Measurements from ENCODE around the gene MLN.
"Not testable (repeated sequence)": the region's sequence is repeated elsewhere in the genome, so short reads cannot be mapped to it uniquely, and the experiment has no call there.

Gene MLN

DNA sequence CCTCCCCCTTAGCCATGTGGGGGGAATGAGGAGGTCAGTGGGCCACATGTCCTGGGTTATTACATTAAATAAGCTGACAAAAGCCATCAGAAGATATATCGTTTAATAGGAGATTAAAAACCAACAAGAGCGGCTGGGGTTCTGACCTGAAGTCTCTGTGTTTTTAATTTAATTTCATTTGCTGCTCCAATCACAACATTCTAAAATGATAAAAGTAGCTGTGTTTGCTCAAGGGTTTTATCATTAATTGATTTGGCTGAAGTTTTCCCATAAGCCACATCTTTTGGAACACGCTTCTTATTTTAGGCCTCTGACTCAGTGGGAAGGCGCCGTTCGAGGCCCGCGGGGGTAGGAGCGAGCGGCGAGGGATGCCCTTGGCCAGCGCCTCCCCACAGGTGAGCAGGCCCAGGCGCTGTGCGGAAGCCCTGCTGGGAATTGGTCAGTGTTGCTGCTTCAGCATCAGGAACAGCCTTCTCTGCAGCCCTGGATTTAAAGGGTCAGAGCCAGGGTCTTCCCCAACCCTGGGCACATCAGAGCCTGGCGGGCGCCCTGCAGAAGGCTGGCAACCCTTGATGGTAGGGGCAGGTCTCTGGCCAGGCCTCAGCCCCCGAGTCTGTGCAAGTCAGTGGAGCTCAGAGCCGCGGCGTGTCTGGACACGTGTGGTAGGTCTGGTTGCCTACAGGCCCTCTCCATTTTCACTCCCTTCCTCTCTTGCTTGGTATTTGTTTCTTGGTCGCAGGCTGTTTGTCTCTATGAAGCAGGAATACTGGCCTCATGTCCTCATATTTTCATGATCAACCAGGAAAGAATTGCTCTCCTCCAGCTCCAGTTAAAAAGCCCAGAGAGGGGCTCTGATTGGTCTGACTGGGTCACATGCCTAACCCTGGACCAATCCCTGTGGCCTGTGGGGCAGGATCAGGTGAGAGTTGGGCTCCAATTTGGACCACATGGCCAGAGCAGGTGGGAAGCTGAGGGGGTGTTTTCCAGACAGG is 30.9 kb upstream of the MLN start:
- DNase-seq = no peak

- DNase-seq = no peak
Measured at GRCh38 chr6:33833599-33833998, 29.8 kb upstream of the MLN start.

DNA sequence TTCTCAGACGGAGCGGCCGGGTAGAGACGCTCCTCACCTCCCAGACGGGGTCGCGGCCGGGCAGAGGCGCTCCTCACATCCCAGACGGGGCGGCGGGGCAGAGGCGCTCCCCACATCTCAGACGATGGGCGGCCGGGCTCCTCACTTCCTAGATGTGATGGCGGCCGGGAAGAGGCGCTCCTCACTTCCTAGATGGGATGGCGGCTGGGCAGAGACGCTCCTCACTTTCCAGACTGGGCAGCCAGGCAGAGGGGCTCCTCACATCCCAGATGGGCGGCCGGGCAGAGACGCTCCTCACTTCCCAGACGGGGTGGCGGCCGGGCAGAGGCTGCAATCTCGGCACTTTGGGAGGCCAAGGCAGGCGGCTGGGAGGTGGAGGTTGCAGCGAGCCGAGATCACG is 29.0 kb upstream of the MLN start:
- not testable (repeated sequence) for DNase-seq

- not testable (repeated sequence) for DNase-seq
Measured at GRCh38 chr6:33831725-33832124, 27.9 kb upstream of the MLN start.

DNA sequence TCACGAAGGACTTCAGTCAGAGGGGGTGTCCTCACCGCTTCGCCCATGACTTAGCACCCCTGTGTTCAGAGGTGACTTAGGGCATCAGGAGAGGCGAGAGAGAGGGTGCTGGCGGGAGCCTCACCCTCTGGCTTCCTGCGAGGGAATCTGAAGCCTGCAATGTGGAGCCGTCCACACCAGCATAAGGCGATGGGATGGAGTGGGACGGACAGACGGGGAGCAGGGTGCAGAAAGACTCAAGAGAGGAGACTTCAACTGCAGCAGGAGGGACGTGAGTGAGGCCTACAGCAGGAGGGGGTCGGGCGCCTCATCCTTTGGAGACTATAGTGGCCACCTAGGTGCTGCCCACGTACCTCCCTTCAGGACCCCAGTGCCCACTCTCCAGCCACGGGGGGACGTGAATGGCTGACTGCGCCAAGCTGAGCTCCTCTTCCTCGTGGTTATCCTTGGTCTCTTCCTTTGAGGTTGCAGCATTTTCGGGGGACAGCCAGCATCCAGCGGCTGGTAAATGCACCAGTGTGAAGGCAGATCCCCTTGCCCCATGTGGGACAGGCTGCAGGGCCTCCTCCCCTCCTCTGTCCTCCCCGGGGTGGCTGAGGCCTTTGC is 26.9 kb upstream of the MLN start:
- no peak for DNase-seq

DNA sequence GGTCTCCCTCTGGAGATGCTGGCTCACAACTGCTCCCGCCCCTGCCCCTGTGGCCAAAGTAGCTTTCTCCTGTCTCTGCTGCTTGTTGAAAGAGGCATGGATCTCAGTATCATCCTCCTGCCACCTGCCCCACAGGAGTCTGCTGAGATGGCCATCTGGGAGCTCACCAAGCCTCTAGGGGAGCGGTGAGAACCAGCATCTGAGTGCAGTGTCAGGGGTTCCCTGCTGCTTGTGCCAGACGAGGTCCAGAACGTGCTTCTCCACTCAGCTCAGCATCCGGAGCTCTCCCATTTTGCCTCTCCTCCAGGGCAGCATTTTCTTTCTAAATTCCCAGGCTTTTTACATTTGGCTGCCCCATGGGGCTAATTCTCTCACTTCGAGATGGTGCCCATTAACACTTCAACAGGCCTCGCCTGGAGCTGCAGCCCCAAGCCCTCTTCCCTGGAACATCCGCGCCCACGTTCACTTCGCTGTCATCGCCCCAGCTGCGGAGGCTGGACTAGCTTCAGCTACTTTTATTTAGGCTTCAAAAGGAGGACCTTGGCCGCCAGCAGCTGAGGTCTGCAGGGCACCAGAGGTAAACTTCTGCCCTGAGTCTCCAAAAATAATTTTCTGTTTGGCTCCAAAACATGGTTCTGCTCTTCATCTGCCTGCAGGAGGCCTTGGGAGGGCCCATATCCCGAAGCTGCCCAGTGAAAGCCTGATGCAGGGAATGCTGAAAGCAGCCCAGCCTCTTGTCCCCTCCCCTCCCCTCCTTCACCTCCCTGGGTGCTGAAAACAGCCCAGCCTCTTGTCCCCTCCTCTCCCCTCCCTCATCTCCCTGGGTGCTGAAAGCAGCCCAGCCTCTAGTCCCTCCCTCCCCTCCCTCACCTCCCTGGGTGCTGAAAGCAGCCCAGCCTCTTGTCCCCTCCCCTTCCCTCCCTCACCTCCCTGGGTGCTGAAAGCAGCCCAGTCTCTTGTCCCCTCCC is 25.2 kb upstream of the MLN start:
- no peak for DNase-seq

DNA sequence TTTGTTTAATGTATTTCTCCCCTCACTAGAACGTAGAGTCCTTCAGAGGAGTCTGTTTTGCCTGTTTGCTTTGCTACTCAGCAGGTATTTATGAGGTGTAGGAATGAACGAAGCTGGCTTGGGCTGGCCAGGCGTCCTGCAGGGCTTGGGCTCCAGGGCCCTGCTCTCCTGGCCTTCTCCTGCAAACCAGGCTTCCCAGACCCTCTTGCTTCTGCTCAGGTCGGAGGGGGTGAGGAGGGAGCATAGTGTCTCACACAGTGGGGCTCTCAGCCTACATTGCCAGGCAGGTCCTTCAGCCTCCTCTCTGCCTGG is 24.6 kb upstream of the MLN start:
- no peak for DNase-seq

DNA sequence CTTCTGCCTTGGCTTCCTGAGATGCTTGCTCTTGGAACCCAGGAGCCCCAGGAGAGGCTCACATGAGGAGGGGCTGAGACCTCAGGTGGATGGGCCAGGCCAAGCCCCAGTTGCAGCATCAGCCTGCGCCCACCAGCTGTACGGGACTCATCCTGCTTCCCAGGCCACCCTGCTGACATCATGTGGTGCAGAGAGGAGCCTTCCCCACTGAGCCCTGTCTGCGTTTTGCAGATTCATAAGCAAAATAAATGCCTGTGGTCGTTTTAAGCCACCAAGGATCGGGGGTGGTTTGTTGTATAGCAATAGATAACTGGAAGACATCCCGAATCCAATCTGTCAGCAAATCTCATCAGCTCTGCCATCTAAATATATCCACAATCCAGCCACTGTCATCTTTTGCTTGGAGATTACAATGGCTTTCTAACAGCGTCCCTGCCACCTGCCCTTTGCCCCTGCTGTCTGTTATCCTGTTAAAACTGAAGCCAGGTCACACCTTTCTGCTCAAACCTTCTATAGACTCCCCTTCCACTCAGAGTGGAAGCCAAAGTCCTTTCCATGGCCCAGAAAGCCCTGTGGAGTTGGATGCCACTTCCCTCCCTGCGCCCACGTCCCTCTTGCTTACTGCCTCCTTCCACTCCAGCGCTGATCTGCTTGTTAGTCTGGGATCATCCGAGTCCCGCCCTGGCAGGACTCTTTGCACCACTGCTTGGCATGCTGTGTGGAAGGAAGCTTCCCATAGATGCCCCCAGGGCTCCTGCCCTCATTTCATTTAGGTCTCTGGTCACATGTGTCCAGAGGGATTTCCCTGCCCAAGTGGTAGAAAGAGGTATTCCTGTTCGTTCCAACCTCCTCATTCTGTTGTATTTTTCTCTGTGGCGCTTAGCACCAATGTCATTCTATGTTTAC is 24.0 kb upstream of the MLN start:
- DNase-seq = no peak

- DNase-seq = no peak
Measured at GRCh38 chr6:33826537-33826936, 22.7 kb upstream of the MLN start.

DNA sequence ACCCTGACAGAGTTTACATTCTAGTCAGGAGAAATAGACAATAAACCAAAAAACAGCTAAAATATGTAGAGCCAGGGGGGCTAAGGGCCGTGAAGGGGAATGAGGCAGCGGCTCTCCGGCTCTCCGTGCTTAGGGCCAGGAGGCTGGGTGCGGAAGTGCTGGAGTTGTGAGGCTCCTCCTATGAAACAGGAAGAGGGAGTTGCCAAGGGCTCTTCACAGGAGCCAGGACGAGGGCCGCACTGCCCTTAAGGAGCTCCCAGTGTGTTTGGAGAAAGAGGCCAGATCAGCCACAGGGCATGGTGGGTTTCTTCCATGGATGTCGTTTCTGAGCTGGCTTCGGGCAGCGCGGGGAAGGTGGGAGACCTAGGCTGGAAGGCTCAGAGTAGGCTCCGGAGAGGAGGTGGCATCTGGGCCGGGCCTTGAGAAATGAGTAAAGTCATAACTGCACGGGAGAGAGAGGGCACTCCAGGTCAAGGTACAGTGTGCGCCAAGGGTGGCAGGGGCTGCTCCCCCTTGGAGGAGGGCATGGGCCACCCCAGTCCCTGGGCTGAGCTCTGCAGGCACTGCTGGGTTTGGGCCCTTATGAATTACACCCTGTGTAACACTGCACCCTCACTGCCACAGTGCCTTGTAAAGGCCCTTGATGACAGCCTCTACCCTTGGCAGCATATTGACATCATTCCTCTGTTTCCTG is 20.8 kb upstream of the MLN start:
- DNase-seq = no peak

DNA sequence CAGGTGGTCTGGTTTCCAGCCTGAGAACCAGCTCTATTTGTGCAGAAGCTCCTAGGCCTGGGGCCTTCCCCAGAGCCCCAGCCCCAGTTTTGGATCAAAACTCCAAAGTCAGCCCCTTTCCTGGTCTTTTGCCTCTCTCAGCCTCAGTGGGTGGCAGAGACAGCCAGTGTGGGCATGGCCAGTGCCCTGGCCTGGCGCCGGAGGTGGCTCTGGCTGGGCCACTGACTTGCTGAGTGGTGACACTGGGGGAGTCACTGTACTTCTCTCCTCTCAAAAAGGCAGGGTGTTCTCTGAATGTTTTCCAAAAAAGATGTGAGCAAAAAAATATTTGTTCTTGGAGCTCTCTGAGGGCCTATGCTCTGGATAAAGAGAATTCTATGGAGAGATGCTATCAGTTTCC is 20.0 kb upstream of the MLN start:
- no peak for DNase-seq

GRCh38 chr6:33822575-33823395 is 19.0 kb upstream of the MLN start:
- no peak for DNase-seq

GRCh38 chr6:33820784-33821520 is 17.1 kb upstream of the MLN start:
- DNase-seq = no peak

DNA sequence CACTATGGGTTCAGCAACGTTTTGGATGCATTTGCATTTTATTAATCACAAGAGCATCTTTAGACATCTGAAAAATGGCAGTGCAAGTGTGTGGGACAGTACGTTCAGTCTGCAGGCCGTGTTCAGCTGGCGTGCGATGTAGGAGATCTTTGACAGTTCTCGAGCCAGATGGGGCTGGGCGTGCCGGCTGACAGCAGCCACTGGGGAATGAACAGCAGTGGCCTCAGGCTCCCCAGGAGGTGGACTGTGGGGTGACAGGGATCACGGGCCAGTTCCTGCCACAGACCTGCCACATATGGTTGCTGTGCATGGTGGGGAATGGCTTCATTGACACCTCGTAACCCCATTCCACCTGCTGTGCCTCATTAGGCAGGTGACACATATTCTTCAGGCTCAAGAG is 16.4 kb upstream of the MLN start:
- no peak for DNase-seq

- DNase-seq = no peak
Measured at GRCh38 chr6:33819021-33819420, 15.2 kb upstream of the MLN start.

DNA sequence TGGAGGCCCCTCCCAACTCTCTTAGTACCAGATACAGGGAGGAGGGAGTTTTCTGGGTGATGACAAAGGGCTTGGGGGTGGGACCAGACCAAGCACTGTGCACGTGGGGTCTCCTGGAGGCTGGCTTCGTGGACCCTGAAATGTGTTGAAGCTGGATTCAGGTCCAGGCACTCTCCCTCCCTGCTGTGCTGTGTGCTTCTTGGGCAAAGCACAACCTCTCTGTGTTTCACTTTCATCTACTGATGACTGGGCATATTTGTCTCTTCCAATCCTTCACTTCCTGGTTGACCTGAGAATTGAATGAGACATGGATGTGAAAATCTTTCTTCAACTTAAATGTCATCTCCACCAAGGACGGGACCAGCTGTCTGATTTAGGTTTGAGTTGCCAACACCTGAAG is 14.5 kb upstream of the MLN start:
- DNase-seq = no peak

DNA sequence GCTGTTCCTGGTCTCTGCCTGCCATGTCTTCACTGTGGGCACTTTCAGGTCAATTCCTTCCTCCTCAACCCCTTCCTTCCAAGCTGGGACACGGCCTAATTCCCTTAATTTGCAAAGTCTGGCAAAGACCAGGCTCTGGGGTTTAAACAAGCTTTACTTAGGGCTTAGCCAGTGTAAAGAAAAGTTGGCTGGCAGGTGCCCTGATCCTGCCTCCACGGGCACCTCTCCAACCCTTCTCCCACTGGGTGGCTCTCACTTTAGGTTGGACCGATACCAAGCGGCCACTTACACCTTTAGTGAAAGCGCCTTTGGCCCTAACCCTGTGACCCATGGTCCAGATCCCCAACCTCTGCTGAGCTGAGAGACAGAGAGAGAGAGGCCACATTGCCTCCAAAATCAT is 13.7 kb upstream of the MLN start:
- no peak for DNase-seq

DNA sequence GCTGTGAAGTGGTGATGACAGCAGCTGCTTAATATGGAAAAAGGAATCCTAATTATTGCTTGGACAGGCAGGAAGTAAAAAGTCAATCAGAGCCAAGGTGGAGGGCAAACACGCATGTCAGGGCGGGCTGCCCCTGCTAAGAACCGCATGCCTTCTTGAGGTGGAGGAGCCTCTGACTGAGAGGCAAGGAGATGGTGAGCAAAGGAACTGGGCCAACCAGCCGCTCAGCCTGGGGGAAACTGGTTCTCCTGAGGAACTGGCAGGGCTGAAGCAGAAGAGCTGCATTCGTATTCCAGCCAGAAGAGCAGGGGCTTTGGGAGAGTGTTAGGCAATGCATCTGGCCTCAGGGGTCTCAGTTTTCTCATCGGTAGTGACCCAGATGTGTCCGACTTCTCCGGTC is 13.1 kb upstream of the MLN start:
- DNase-seq = no peak

- no peak for DNase-seq
Measured at GRCh38 chr6:33815854-33816253, 12.1 kb upstream of the MLN start.
